Osteoblast (primary cell): ENCODE measurements around the gene ARMC3. TPM values are rescaled to one million over a fixed set of nuclear protein-coding genes. Genes with fewer than 3 reads are reported as not detected.

ENCODE experiments used
- DNase-seq: peaks from one replicate; pipeline ENCODE4 v3.0.0; 2011; ENCODE audit warnings: low spot score, mixed read lengths; ENCODE audit not compliant: insufficient read length; ENCODE audit errors: missing footprints
- H2AFZ ChIP-seq: 2 replicates; pipeline ENCODE4 v1.6.0; 2011; ENCODE audit warnings: mild to moderate bottlenecking, low read length
- H3K27ac ChIP-seq: 2 replicates; pipeline ENCODE4 v1.5.1; 2011; ENCODE audit warnings: mild to moderate bottlenecking, low read depth, low read length, moderate library complexity
- H3K27me3 ChIP-seq: 2 replicates; pipeline ENCODE4 v1.6.0; 2012; ENCODE audit warnings: mild to moderate bottlenecking, control low read depth, inconsistent platforms, low read length, moderate library complexity; ENCODE audit not compliant: insufficient read depth
- H3K36me3 ChIP-seq: 2 replicates; pipeline ENCODE4 v1.5.1; 2011; ENCODE audit warnings: mild to moderate bottlenecking, low read length, control low read depth, moderate library complexity; ENCODE audit not compliant: insufficient read depth
- H3K4me1 ChIP-seq: 2 replicates; pipeline ENCODE4 v1.5.1; 2011; ENCODE audit warnings: mild to moderate bottlenecking, low read length, control low read depth, moderate library complexity; ENCODE audit not compliant: insufficient read depth
- H3K4me2 ChIP-seq: 2 replicates; pipeline ENCODE4 v1.6.0; 2011; ENCODE audit warnings: mild to moderate bottlenecking, low read length; ENCODE audit not compliant: insufficient read depth
- H3K4me3 ChIP-seq: fragments of 200-600 bp; sonication (generic); 3 replicates; pipeline ENCODE4 v1.5.1; 2012; ENCODE audit warnings: mild to moderate bottlenecking, low read length, inconsistent platforms; ENCODE audit not compliant: insufficient read depth
- H3K79me2 ChIP-seq: 2 replicates; pipeline ENCODE4 v1.6.0; 2012; ENCODE audit warnings: mild to moderate bottlenecking, low read length, control low read depth, inconsistent platforms; ENCODE audit not compliant: insufficient read depth
- H3K9me3 ChIP-seq: 2 replicates; pipeline ENCODE4 v1.5.1; 2011; ENCODE audit warnings: low read depth, low read length, control low read depth
- H4K20me1 ChIP-seq: 2 replicates; pipeline ENCODE4 v1.6.0; 2012; ENCODE audit warnings: mild to moderate bottlenecking, low read length, control low read depth; ENCODE audit not compliant: insufficient read depth
- total RNA-seq: library from RNA; depleted of rRNA; stranded (reverse); fragments of >200 nt; gene quantifications from 2 replicates; pipeline ENCODE4 v1.2.3, GENCODE V29; 2012
- TF ChIP-seq, protein P1 (sequence below): IDR thresholded peaks from 2 replicates; pipeline ENCODE4 v1.5.1; 2011; ENCODE audit warnings: mild to moderate bottlenecking, low read depth, low read length, moderate library complexity; ENCODE audit errors: extremely low read depth

The ARMC3 gene
- total RNA-seq, 1 donor = under 0.01 TPM

DNA sequence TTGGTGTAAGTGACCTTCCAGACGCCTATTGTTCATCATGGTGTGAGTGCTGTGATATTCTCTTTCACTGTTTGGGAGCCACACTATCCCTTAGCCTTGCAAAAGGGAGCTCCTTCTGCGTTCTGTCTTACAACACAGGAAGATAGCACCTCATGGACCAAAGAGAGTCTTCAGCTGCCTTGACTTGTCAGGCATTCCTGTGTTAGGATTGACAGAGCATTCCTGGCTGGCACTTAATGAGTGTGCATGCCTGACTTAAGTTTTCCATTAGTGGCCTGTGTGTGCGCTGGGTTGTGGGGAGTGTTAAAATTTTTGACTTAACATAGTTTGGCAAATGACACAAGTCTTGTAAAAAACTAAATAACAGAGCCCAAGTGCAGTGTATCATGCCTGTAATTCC lies 145.7 kb downstream of the ARMC3 start:
- H3K79me2 ChIP-seq = no peaks in the 10 kb centered on the region
- no peak for DNase-seq
- H3K27me3 ChIP-seq = peaks cover 7% of the 10 kb centered on the region
- no peak overlapping the region for H3K27ac ChIP-seq
- TF ChIP-seq, protein P1, sequence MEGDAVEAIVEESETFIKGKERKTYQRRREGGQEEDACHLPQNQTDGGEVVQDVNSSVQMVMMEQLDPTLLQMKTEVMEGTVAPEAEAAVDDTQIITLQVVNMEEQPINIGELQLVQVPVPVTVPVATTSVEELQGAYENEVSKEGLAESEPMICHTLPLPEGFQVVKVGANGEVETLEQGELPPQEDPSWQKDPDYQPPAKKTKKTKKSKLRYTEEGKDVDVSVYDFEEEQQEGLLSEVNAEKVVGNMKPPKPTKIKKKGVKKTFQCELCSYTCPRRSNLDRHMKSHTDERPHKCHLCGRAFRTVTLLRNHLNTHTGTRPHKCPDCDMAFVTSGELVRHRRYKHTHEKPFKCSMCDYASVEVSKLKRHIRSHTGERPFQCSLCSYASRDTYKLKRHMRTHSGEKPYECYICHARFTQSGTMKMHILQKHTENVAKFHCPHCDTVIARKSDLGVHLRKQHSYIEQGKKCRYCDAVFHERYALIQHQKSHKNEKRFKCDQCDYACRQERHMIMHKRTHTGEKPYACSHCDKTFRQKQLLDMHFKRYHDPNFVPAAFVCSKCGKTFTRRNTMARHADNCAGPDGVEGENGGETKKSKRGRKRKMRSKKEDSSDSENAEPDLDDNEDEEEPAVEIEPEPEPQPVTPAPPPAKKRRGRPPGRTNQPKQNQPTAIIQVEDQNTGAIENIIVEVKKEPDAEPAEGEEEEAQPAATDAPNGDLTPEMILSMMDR = no peak
- no peak overlapping the region for H2AFZ ChIP-seq
- H4K20me1 ChIP-seq = no peaks in the 10 kb centered on the region
- H3K4me3 ChIP-seq = no peak overlapping the region
- no peaks in the 10 kb centered on the region for H3K36me3 ChIP-seq
- no peaks in the 10 kb centered on the region for H3K9me3 ChIP-seq
- no peak overlapping the region for H3K4me2 ChIP-seq
- H3K4me1 ChIP-seq = no peaks in the 10 kb centered on the region

DNA sequence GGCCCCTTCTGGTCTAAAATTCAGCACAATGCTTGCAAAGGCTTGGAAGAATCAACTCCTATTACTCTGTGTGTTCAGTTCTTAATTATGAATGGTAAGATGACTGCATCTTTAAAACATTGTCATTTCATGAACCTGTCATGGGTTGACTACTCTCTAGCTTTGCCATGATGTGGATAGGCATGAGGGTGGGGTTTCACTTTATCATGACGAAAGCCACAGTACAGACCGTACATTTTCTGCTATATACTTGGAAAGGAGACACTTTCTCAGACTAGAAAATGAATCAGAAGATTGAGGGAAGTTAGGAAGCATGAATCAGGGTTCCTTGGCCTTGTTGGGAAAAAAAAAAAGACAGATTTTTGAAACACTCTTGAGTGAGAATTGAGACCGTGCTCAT lies 147.8 kb downstream of the ARMC3 start:
- Histone ChIP-seq H4K20me1 (no peaks in the 10 kb centered on the region), H2AFZ (no peak overlapping the region), H3K9me3 (no peaks in the 10 kb centered on the region), H3K4me1 (no peaks in the 10 kb centered on the region), H3K4me2 (no peak overlapping the region), H3K27ac (no peak overlapping the region), H3K36me3 (no peaks in the 10 kb centered on the region), H3K4me3 (no peak overlapping the region), H3K27me3 (peaks cover 13% of the 10 kb centered on the region), H3K79me2 (no peaks in the 10 kb centered on the region)
- TF ChIP-seq, protein P1 = no peak
- no peak for DNase-seq

DNA sequence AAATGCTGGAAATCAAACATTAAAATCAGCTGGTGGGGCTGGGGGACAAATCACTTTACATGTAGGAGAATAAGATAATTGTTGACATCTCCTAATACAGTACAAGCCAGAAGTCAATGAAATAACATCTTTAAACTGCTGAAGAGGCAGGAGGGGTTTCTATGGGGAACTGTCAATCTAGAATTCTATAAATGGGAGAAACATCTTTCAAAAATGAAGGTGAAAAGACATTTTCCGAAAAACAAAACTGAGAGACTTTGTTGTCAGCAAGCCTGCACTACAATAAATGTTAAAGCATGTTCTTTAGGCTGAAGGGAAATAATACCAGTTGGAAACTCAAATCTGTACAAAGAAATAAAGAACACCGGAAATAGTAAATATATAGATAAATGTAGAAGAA lies 150.3 kb downstream of the ARMC3 start:
- H3K27ac ChIP-seq = no peak overlapping the region
- H3K36me3 ChIP-seq = no peaks in the 10 kb centered on the region
- no peak overlapping the region for H3K4me3 ChIP-seq
- peaks cover 22% of the 10 kb centered on the region for H3K27me3 ChIP-seq
- no peak overlapping the region for H2AFZ ChIP-seq
- no peak overlapping the region for H3K4me2 ChIP-seq
- DNase-seq = no peak
- H4K20me1 ChIP-seq = no peaks in the 10 kb centered on the region
- TF ChIP-seq, protein P1 = no peak
- H3K9me3 ChIP-seq = no peaks in the 10 kb centered on the region
- no peaks in the 10 kb centered on the region for H3K4me1 ChIP-seq
- no peaks in the 10 kb centered on the region for H3K79me2 ChIP-seq

DNA sequence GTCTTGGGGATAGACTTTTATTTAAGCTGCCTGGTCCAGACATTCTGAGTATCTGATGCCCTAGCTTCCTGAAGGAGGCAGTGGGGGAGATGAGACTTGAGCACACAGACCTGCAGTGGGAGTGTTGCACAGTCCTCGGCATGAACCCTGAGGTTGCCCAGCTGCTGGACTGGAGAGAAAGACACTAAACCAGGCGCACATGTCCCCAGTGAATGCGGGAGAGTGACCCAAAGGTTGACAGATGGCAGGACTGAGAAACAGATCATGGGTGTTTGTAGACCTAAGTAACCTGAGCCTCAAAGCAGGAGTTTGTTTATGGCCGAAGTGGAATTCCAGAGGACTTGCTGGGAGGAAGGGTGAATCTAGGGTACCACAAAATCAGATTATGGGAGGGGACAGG lies 151.8 kb downstream of the ARMC3 start:
- no peaks in the 10 kb centered on the region for H3K36me3 ChIP-seq
- H3K27ac ChIP-seq = no peak overlapping the region
- H3K4me2 ChIP-seq = no peak overlapping the region
- H3K4me3 ChIP-seq = no peak overlapping the region
- no peaks in the 10 kb centered on the region for H3K9me3 ChIP-seq
- H3K27me3 ChIP-seq = peaks cover 22% of the 10 kb centered on the region
- DNase-seq = no peak
- H4K20me1 ChIP-seq = no peaks in the 10 kb centered on the region
- H2AFZ ChIP-seq = no peak overlapping the region
- TF ChIP-seq, protein P1 = no peak
- no peaks in the 10 kb centered on the region for H3K4me1 ChIP-seq
- H3K79me2 ChIP-seq = no peaks in the 10 kb centered on the region
